ENCODE data around the gene WSB1. TPM values are rescaled to one million over a fixed set of nuclear protein-coding genes. Genes with fewer than 3 reads are reported as not detected.

The WSB1 gene
- total RNA-seq, 4 donors from 2014 or later, result 89.2 to 218 (median 168) TPM

DNA sequence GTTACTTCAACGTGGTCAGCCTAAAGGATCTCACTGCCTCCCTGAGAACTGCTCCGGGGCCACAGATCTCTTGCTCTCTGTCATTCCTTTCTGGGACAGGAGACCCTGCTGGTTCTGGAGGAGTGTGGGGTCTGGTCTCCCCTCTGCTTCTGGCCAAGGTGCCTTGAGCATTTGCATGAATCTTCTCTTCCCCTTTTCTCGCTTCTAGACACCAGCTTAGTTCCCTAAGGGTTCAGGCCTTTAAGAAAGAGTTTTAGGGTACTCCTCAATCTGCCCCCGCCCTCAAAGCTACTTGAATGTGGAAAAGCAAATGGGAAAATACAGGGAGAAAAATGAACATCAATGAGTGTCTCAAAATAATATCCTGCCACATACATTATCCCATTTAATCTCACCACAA is 48.1 kb downstream of the WSB1 start:
- no peaks in the 10 kb centered on the region for H3K36me3 ChIP-seq
- no peak overlapping the region for H3K27ac ChIP-seq
- no peaks in the 10 kb centered on the region for H3K9me3 ChIP-seq
- no peaks in the 10 kb centered on the region for H3K27me3 ChIP-seq
- TF ChIP-seq POLR2A (IDR thresholded peaks at IDR 0.05), result no peak
- TF ChIP-seq, protein P1, sequence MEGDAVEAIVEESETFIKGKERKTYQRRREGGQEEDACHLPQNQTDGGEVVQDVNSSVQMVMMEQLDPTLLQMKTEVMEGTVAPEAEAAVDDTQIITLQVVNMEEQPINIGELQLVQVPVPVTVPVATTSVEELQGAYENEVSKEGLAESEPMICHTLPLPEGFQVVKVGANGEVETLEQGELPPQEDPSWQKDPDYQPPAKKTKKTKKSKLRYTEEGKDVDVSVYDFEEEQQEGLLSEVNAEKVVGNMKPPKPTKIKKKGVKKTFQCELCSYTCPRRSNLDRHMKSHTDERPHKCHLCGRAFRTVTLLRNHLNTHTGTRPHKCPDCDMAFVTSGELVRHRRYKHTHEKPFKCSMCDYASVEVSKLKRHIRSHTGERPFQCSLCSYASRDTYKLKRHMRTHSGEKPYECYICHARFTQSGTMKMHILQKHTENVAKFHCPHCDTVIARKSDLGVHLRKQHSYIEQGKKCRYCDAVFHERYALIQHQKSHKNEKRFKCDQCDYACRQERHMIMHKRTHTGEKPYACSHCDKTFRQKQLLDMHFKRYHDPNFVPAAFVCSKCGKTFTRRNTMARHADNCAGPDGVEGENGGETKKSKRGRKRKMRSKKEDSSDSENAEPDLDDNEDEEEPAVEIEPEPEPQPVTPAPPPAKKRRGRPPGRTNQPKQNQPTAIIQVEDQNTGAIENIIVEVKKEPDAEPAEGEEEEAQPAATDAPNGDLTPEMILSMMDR (IDR thresholded peaks at IDR 0.05), result no peak
- intact Hi-C loops (cut with DNase I), result no loop called here
- H3K4me3 ChIP-seq (replicated peaks in 1 of 3), result no peak overlapping the region
- peaks cover 0 to 3% of the 10 kb centered on the region in 2 donors for H3K4me1 ChIP-seq
- no peak for DNase-seq
- 88 to 93% methylated on average over 4 of the region's 4 CpGs for whole genome bisulfite sequencing, 2 donors

DNA sequence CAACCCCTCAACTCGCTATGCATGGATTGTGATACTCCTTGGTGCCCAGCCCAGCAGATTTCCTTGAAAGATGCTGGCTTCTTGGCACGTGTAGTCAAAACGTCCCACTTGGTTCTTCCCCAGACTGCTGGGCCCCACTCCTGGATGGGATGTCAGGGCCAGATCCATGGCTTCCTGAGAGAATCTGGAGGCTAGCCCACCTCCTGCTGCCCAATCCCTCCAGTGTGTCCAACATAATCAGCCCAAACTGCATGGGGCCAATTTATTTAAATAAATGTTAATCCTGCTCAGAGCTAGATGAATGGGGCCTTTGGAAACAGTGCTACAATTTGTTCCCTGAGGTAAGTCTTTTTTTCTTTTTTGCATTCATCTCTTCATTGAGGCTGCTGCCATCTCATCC is 49.4 kb downstream of the WSB1 start:
- H3K27me3 ChIP-seq, result no peaks in the 10 kb centered on the region
- DNase-seq, result no peak
- TF ChIP-seq POLR2A (IDR thresholded peaks at IDR 0.05), result no peak
- TF ChIP-seq, protein P1 (IDR thresholded peaks at IDR 0.05), result no peak
- no peak overlapping the region for H3K27ac ChIP-seq
- no peak overlapping the region for H3K4me3 ChIP-seq (replicated peaks in 1 of 3)
- H3K4me1 ChIP-seq, result peaks cover 0 to 3% of the 10 kb centered on the region in 2 donors
- intact Hi-C loops (cut with DNase I), result no loop called here
- no peaks in the 10 kb centered on the region for H3K36me3 ChIP-seq
- WGBS, 2 donors, result 78 to 87% methylated on average over 2 to 3 of the region's 3 CpGs
- H3K9me3 ChIP-seq, result no peaks in the 10 kb centered on the region

DNA sequence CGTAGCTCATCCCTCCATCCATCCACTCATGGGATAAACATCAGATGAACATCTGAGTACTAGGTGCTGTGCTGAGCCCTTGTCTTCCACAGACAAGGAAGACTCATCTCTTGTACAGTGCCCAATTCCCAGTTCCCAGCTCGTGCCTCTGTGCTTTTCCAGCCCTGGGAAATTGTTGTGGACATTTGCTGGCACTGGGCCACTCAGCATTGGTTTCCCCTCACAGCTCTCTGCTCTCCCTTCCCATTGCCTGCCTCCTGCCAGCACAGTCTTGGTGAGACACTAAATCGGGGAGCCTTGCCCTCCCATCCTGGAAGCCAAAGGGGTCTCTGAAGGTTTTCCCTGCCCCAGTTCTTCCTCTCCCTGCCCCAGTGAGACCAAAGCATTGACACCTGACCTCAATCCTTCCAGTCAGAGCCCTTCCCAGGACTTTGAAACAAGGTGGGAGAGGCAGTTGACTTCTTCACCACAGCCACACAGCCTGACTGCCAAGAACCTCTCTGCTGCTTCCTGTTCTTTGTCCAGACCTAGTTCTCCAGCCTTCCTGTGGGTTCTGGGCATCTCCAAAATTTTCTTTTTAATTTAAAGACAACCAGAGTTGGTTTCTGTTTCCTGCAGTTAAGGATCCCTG is 50.2 kb downstream of the WSB1 start:
- Histone ChIP-seq H3K4me3 (replicated peaks in 1 of 3) (no peak overlapping the region), H3K27ac (peak overlapping the region in 2 of 3 donors; percentile 8 to 46), H3K27me3 (no peaks in the 10 kb centered on the region), H3K4me1 (peaks cover 0 to 3% of the 10 kb centered on the region in 2 donors), H3K9me3 (no peaks in the 10 kb centered on the region), H3K36me3 (no peaks in the 10 kb centered on the region)
- DNase-seq, result no peak
- intact Hi-C loops (cut with DNase I), result no loop called here
- 67 to 73% methylated on average over 3 of the region's 3 CpGs for WGBS, 2 donors
- TF ChIP-seq POLR2A (IDR thresholded peaks at IDR 0.05), result no peak
- TF ChIP-seq, protein P1 (IDR thresholded peaks at IDR 0.05), result no peak

DNA sequence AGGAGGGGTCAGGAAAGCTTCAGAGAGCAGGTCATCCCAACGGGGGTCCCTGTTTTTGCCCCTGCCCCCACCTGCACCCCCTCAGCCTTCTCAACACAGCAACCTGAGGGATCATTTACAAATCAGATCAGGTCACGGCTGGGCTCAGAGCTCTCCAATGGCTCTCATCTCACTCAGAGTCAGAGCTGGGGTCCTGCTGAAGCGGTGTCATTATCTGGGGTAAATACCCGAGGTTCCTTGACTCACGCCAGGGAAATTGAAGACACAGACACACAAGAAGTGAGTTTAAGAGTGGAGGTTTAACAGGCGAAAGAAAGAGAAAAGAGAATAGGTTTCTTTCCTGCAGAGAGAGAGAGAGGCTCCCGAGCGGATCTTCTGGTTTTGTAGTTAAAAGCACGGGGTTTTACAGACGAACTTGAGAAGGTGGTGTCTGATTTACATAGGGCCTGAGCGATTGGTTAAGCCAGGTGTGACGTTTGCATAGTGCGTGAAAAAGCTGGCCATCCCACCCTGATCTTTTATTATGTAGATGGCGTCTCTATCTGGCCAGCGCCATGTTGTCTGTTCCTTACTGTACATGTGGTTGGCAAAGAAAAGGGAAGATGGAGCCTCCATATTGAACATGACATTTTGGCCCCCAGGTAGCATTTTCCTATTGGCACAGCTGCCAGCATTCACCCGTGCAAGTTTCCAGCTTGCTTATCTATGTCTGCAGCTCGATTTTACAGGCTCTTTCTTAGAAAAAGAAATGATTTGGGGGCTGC is 51.4 kb downstream of the WSB1 start:
- H3K27ac ChIP-seq, result peak overlapping the region in 1 of 3 donors; percentile 46
- intact Hi-C loops (cut with DNase I), result no loop called here
- H3K4me3 ChIP-seq (replicated peaks in 1 of 3), result no peak overlapping the region
- peak; percentile 45 to 55 for DNase-seq
- TF ChIP-seq, protein P1 (IDR thresholded peaks at IDR 0.05), result no peak
- TF ChIP-seq POLR2A (IDR thresholded peaks at IDR 0.05), result peak in 1 of 2 donors; percentile 58
- 48 to 57% methylated on average over 17 of the region's 17 CpGs for WGBS, 2 donors
- no peaks in the 10 kb centered on the region for H3K9me3 ChIP-seq
- H3K36me3 ChIP-seq, result no peaks in the 10 kb centered on the region
- H3K27me3 ChIP-seq, result no peaks in the 10 kb centered on the region
- peaks cover 0 to 3% of the 10 kb centered on the region in 2 donors for H3K4me1 ChIP-seq
